ENCODE measurements around the gene SNCAIP. TPM values are rescaled to one million over a fixed set of nuclear protein-coding genes. Genes with fewer than 3 reads are reported as not detected.

Gene SNCAIP
- total and polyA plus RNA-seq, 2 experiments from 2014 or later: 6.1 to 11.9 TPM

- H3F3A ChIP-seq (replicated peaks; ENCODE audit: low read depth): no peaks in the 10 kb centered on the region
- no peaks in the 10 kb centered on the region for H3K36me3 ChIP-seq (ENCODE audit: insufficient read depth)
- H3K36me3 Mint-ChIP-seq (ENCODE audit: low read depth): peaks cover 6% of the 10 kb centered on the region; the same call in 2 of the 3 replicates
- no peaks in the 10 kb centered on the region for H3K27me3 ChIP-seq (ENCODE audit: insufficient read depth)
- no peak overlapping the region for H3K4me3 ChIP-seq
- TF ChIP-seq NANOG (IDR thresholded peaks at IDR 0.05; ENCODE audit: borderline replicate concordance) (no peak), JUNB (IDR thresholded peaks at IDR 0.05; ENCODE audit: unreplicated experiment) (no peak), EZH2phosphoT487 (IDR thresholded peaks at IDR 0.05; ENCODE audit: unreplicated experiment) (no peak), ZNF114 (CRISPR knock-in tag; IDR thresholded peaks at IDR 0.05) (no peak), CTCF (conservative IDR thresholded peaks at IDR 0.05; ENCODE audit: low read depth in 2 of 2) (no peak), EZH2 (IDR thresholded peaks at IDR 0.05; ENCODE audit: low read depth, unreplicated experiment) (no peak), STAT1 (IDR thresholded peaks at IDR 0.05; ENCODE audit: unreplicated experiment) (no peak)
- H3K27me3 Mint-ChIP-seq (ENCODE audit: insufficient read depth, low read depth, poor library complexity): no peaks in the 10 kb centered on the region
- no peaks in the 10 kb centered on the region for H3K79me2 ChIP-seq (replicated peaks; ENCODE audit: insufficient read depth)
- peaks cover under 1% of the 10 kb centered on the region; the same call in 1 of the 2 replicates for H3K9me2 ChIP-seq (ENCODE audit: insufficient read depth)
- H2AFZ ChIP-seq: no peak overlapping the region
- peaks cover 4% of the 10 kb centered on the region; the same call in 1 of the 3 replicates for H3K9me3 Mint-ChIP-seq
- H4K20me1 ChIP-seq (replicated peaks; ENCODE audit: insufficient read depth): no peaks in the 10 kb centered on the region
- H3K27ac ChIP-seq (ENCODE audit: low read depth): no peak overlapping the region
- H3K4me1 Mint-ChIP-seq: no peaks in the 10 kb centered on the region
- H3K4me3 Mint-ChIP-seq: no peak overlapping the region
- no peak overlapping the region for H3K27ac Mint-ChIP-seq
- DNase-seq (ENCODE audit: low spot score): no peak
- H3K4me2 ChIP-seq: no peak overlapping the region
- no peak for ATAC-seq
- H3K4me1 ChIP-seq (ENCODE audit: insufficient read depth): no peaks in the 10 kb centered on the region
Observed at GRCh38 chr5:122484103-122484502, 172.1 kb downstream of the SNCAIP start.

GRCh38 chr5:122485226-122485625, 173.2 kb downstream of the SNCAIP start:
- no peaks in the 10 kb centered on the region for H3K36me3 ChIP-seq (ENCODE audit: insufficient read depth)
- Mint-ChIP-seq H3K36me3 (ENCODE audit: low read depth) (peaks cover 6% of the 10 kb centered on the region; the same call in 2 of the 3 replicates), H3K4me1 (no peaks in the 10 kb centered on the region), H3K4me3 (no peak overlapping the region), H3K27me3 (ENCODE audit: insufficient read depth, low read depth, poor library complexity) (no peaks in the 10 kb centered on the region), H3K9me3 (peaks cover 4% of the 10 kb centered on the region; the same call in 1 of the 3 replicates), H3K27ac (no peak overlapping the region)
- H3K9me2 ChIP-seq (ENCODE audit: insufficient read depth): peaks cover 6% of the 10 kb centered on the region; the same call in 1 of the 2 replicates
- H3K27ac ChIP-seq (ENCODE audit: low read depth): no peak overlapping the region
- no peak overlapping the region for H2AFZ ChIP-seq
- no peaks in the 10 kb centered on the region for H4K20me1 ChIP-seq (replicated peaks; ENCODE audit: insufficient read depth)
- H3K4me3 ChIP-seq: no peak overlapping the region
- H3K79me2 ChIP-seq (replicated peaks; ENCODE audit: insufficient read depth): no peaks in the 10 kb centered on the region
- H3K27me3 ChIP-seq (ENCODE audit: insufficient read depth): no peaks in the 10 kb centered on the region
- no peaks in the 10 kb centered on the region for H3F3A ChIP-seq (replicated peaks; ENCODE audit: low read depth)
- no peak for ATAC-seq
- DNase-seq (ENCODE audit: low spot score): no peak
- H3K4me1 ChIP-seq (ENCODE audit: insufficient read depth): no peaks in the 10 kb centered on the region
- no peak overlapping the region for H3K4me2 ChIP-seq
- TF ChIP-seq ZNF462 (CRISPR knock-in tag; IDR thresholded peaks at IDR 0.05) (no peak), ZNF114 (CRISPR knock-in tag; IDR thresholded peaks at IDR 0.05) (no peak), CTCF (conservative IDR thresholded peaks at IDR 0.05; ENCODE audit: low read depth in 2 of 2) (no peak), CREB1 (CRISPR knock-in tag; IDR thresholded peaks at IDR 0.05; ENCODE audit: low read depth) (no peak), ZNF331 (CRISPR knock-in tag; IDR thresholded peaks at IDR 0.05; ENCODE audit: low read depth) (no peak), EZH2 (IDR thresholded peaks at IDR 0.05; ENCODE audit: low read depth, unreplicated experiment) (no peak), EZH2phosphoT487 (IDR thresholded peaks at IDR 0.05; ENCODE audit: unreplicated experiment) (no peak)

Measured in GM23338 (cell line).